IMR-90 (cell line): Measurements from ENCODE around the gene ANK3. TPM values are rescaled to one million over a fixed set of nuclear protein-coding genes. Genes with fewer than 3 reads are reported as not detected.

ENCODE experiments used
- ATAC-seq: fragments of 200-7000 bp; cut with Tn5 transposase; 2 replicates; pipeline ENCODE4 v1.9.1; 2020; ENCODE audit warnings: low read depth, mild to moderate bottlenecking, moderate library complexity
- BruUV-seq: library from RNA; stranded (reverse); fragments of 400-500 nt; replicated peaks from 2 replicates; lab custom pipeline; 2021; lab: Mats Ljungman, UMichigan
- CTCF ChIA-PET: fragments of 300-600 bp; formaldehyde crosslinking; extraction: SDS; loops from one replicate; lab custom pipeline; 2021; ENCODE audit warnings: antibody characterized with exemption; lab: Yijun Ruan, JAX
- POLR2A ChIA-PET: fragments of 300-600 bp; sonication (Branson Sonifier 250); formaldehyde crosslinking; loops from one replicate; lab custom pipeline; 2022; ENCODE audit warnings: antibody characterized with exemption; ENCODE audit not compliant: unreplicated experiment; lab: Charles Lee
- DNase-seq: peaks from one replicate; pipeline ENCODE4 v3.0.0; 2013
- H2AFZ ChIP-seq: replicated peaks from 2 replicates; pipeline ENCODE3; 2013; ENCODE audit warnings: low read length, mild to moderate bottlenecking; ENCODE audit not compliant: poor library complexity
- H2AK5ac ChIP-seq: 2 replicates; pipeline ENCODE4 v1.6.1; 2013; ENCODE audit warnings: low read depth, low read length, inconsistent platforms
- H2AK9ac ChIP-seq: replicated peaks from 2 replicates; pipeline ENCODE3; 2013; ENCODE audit warnings: mild to moderate bottlenecking, low read depth, low read length, moderate library complexity; ENCODE audit not compliant: poor library complexity
- H2BK120ac ChIP-seq: 2 replicates; pipeline ENCODE4 v1.6.1; 2013; ENCODE audit warnings: low read depth, low read length, inconsistent platforms
- H2BK15ac ChIP-seq: 3 replicates; pipeline ENCODE4 v1.6.1; 2013; ENCODE audit warnings: low read depth, low read length, inconsistent platforms
- H2BK20ac ChIP-seq: 2 replicates; pipeline ENCODE4 v1.6.1; 2013; ENCODE audit warnings: low read depth, mild to moderate bottlenecking, inconsistent platforms, low read length, moderate library complexity
- H2BK5ac ChIP-seq: 2 replicates; pipeline ENCODE4 v1.6.1; 2013; ENCODE audit warnings: mild to moderate bottlenecking, low read depth, low read length, inconsistent platforms; ENCODE audit not compliant: poor library complexity, severe bottlenecking
- H3K14ac ChIP-seq: replicated peaks from 2 replicates; pipeline ENCODE4 v1.6.1; 2013; ENCODE audit warnings: low read depth, low read length, inconsistent platforms
- H3K18ac ChIP-seq: 2 replicates; pipeline ENCODE4 v1.6.1; 2013; ENCODE audit warnings: low read depth, low read length, control low read depth
- H3K23ac ChIP-seq: 2 replicates; pipeline ENCODE4 v1.6.1; 2013; ENCODE audit warnings: low read depth, low read length, inconsistent platforms
- H3K27ac ChIP-seq: 2 replicates; pipeline ENCODE4 v1.5.1; 2013; ENCODE audit warnings: mild to moderate bottlenecking, control low read depth, low read length; ENCODE audit not compliant: insufficient read depth
- H3K27me3 ChIP-seq: 2 replicates; pipeline ENCODE4 v1.6.1; 2013; ENCODE audit warnings: low read length; ENCODE audit not compliant: control insufficient read depth, insufficient read depth
- H3K36me3 ChIP-seq: 2 replicates; pipeline ENCODE4 v1.6.1; 2013; ENCODE audit warnings: low read length, mixed read lengths; ENCODE audit not compliant: control insufficient read depth, insufficient read depth
- H3K4ac ChIP-seq: 2 replicates; pipeline ENCODE4 v1.6.1; 2013; ENCODE audit warnings: low read depth, low read length, inconsistent platforms
- H3K4me1 ChIP-seq: 2 replicates; pipeline ENCODE4 v1.6.1; 2013; ENCODE audit warnings: low read length, mixed read lengths; ENCODE audit not compliant: control insufficient read depth, insufficient read depth
- H3K4me2 ChIP-seq: 2 replicates; pipeline ENCODE4 v1.6.1; 2013; ENCODE audit warnings: low read depth, mild to moderate bottlenecking, control low read depth, low read length, moderate library complexity
- H3K4me3 ChIP-seq: 2 replicates; pipeline ENCODE4 v1.5.1; 2013; ENCODE audit warnings: low read depth, mild to moderate bottlenecking, control low read depth, low read length, moderate library complexity; ENCODE audit not compliant: insufficient read depth
- H3K56ac ChIP-seq: 2 replicates; pipeline ENCODE4 v1.6.1; 2013; ENCODE audit warnings: low read length, inconsistent platforms; ENCODE audit not compliant: insufficient read depth; ENCODE audit errors: extremely low read depth
- H3K79me1 ChIP-seq, 2 experiments: 2 replicates each; pipeline ENCODE4 v1.6.1; 2013; ENCODE audit warnings: low read length in 2 of 2, inconsistent platforms in 1 of 2, low read depth in 1 of 2
- H3K9ac ChIP-seq: 2 replicates; pipeline ENCODE4 v1.6.1; 2013; ENCODE audit warnings: low read depth, low read length, control low read depth
- H3K9me1 ChIP-seq: 2 replicates; pipeline ENCODE4 v1.6.1; 2013; ENCODE audit warnings: low read length, inconsistent platforms; ENCODE audit not compliant: insufficient read depth
- H3K9me3 ChIP-seq: 2 replicates; pipeline ENCODE4 v1.6.1; 2013; ENCODE audit warnings: low read length; ENCODE audit not compliant: control insufficient read depth, insufficient read depth
- H4K20me1 ChIP-seq: 2 replicates; pipeline ENCODE4 v1.6.1; 2013; ENCODE audit warnings: low read length, inconsistent platforms; ENCODE audit not compliant: insufficient read depth
- H4K5ac ChIP-seq: 2 replicates; pipeline ENCODE4 v1.6.1; 2013; ENCODE audit warnings: mild to moderate bottlenecking, low read depth, low read length, control low read depth
- H4K8ac ChIP-seq, 2 experiments: 2 replicates each; pipeline ENCODE4 v1.6.1; 2013; ENCODE audit warnings: low read depth in 2 of 2, low read length in 2 of 2, control low read depth in 1 of 2, inconsistent platforms in 1 of 2
- H4K91ac ChIP-seq: 2 replicates; pipeline ENCODE4 v1.6.1; 2013; ENCODE audit warnings: low read depth, low read length, inconsistent platforms; ENCODE audit not compliant: insufficient read depth
- BHLHE40 ChIP-seq: fragments of 150-350 bp; IDR thresholded peaks from 2 replicates; pipeline ENCODE4 v1.6.1; 2016; ENCODE audit warnings: mild to moderate bottlenecking, low read depth, low read length
- CEBPB ChIP-seq: IDR thresholded peaks from 2 replicates; pipeline ENCODE4 v1.6.1; 2012; ENCODE audit warnings: low read depth, low read length, improper control_type of control experiment
- CHD1 ChIP-seq: IDR thresholded peaks from 2 replicates; pipeline ENCODE4 v1.6.1; 2012; ENCODE audit warnings: low read depth, low read length, improper control_type of control experiment
- MAFK ChIP-seq: IDR thresholded peaks from 2 replicates; pipeline ENCODE4 v1.6.1; 2012; ENCODE audit warnings: low read depth, low read length, improper control_type of control experiment
- NFE2L2 ChIP-seq: fragments of 150-350 bp; IDR thresholded peaks from 2 replicates; pipeline ENCODE4 v1.6.1; 2016; ENCODE audit warnings: low read depth, mild to moderate bottlenecking, low read length
- POLR2A ChIP-seq: IDR thresholded peaks from 2 replicates; pipeline ENCODE4 v1.6.1; 2012; ENCODE audit warnings: mild to moderate bottlenecking, low read depth, low read length
- RAD21 ChIP-seq: IDR thresholded peaks from 2 replicates; pipeline ENCODE4 v1.6.1; 2012; ENCODE audit warnings: low read length, improper control_type of control experiment
- RCOR1 ChIP-seq: IDR thresholded peaks from 2 replicates; pipeline ENCODE4 v1.6.1; 2012; ENCODE audit warnings: mild to moderate bottlenecking, low read length, improper control_type of control experiment; ENCODE audit not compliant: insufficient replicate concordance
- RFX5 ChIP-seq: IDR thresholded peaks from 2 replicates; pipeline ENCODE4 v1.8.0; 2012; ENCODE audit warnings: low read depth, mild to moderate bottlenecking, low read length, moderate library complexity
- SMC3 ChIP-seq: fragments of 150-350 bp; IDR thresholded peaks from 2 replicates; pipeline ENCODE4 v1.6.1; 2016; ENCODE audit warnings: low read depth, mild to moderate bottlenecking, antibody characterized with exemption, low read length, moderate library complexity
- WGBS, 2 experiments: methylation state at CpG; one replicate each; pipeline versions ENCODE4 v1.1.5 to v1.1.7; 2013; ENCODE audit warnings: missing lambda C conversion rate in 2 of 2; ENCODE audit not compliant: insufficient read length in 1 of 2; ENCODE audit errors: extremely low coverage in 2 of 2; 5-methylcytosine and 5-hydroxymethylcytosine counted together
- dilution Hi-C: fragments of 300-500 bp; cut with HindIII; formaldehyde crosslinking; loops from one replicate; pipeline ENCODE4 v1.14.3; 2018; ENCODE audit warnings: low sequenced_read_pairs; ENCODE audit not compliant: unreplicated experiment
- in situ Hi-C: fragments of 300-500 bp; cut with MboI; formaldehyde crosslinking; loops from 3 replicates; pipeline ENCODE4 v1.14.3; 2019; ENCODE audit warnings: low sequenced_read_pairs, inconsistent platforms, mixed read lengths
- intact Hi-C: fragments of 100-400 bp; cut with micrococcal nuclease; formaldehyde crosslinking; loops from 2 replicates; pipeline ENCODE4 v1.10.0; 2022
- polyA plus RNA-seq, 3 experiments: library from polyadenylated mRNA; depleted of rRNA; stranded (reverse); fragments of >200 nt; gene quantifications; 2 replicates each; pipeline ENCODE4 v1.2.3, GENCODE V29; 2012; ENCODE audit warnings: low replicate concordance in 1 of 3
- total RNA-seq: library from RNA; depleted of rRNA; stranded (reverse); fragments of >200 nt; gene quantifications from 2 replicates; pipeline ENCODE4 v1.2.3, GENCODE V29; 2012
- TF ChIP-seq, protein P1 (sequence below): fragments of 150-350 bp; IDR thresholded peaks from 2 replicates; pipeline ENCODE4 v1.6.1; 2017; ENCODE audit warnings: mild to moderate bottlenecking, antibody characterized with exemption, low read length, low read depth
- TF ChIP-seq, protein P2 (sequence below): fragments of 150-350 bp; IDR thresholded peaks from 2 replicates; pipeline ENCODE4 v1.6.1; 2016; ENCODE audit warnings: low read depth, mild to moderate bottlenecking, low read length, moderate library complexity, borderline replicate concordance
- TF ChIP-seq, protein P3 (sequence below): conservative IDR thresholded peaks from 2 replicates; pipeline ENCODE4 v1.5.1; 2012; ENCODE audit warnings: mild to moderate bottlenecking, low read depth, low read length, improper control_type of control experiment

ANK3 gene
- total and polyA plus RNA-seq, 2 of the 4 experiments (the other 2 are of a cell fraction) = 0.63 to 1.8 TPM

DNA sequence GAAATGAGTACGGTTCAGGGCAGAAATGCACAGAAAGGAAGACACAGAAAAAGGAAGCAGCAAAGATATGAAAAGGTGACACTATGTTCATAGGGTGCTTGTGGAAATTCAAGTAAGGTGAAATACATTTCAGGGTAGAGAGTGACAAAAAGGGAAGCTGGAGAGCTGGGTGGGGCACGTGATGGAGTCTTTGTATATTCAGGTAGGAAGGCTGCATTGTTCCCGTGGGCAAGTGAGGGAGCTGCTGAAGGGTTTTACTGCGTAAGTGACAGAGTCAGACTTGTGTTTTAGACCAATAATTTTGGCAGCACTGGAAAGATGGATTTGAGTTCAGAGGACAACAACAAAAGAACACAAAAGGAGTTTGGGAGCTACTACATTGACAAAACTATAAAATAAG, 35.3 kb upstream of the ANK3 start:
- DNase-seq (no peak), ATAC-seq (no peak)
- ChIA-PET CTCF (interaction anchor here (0.6 to 2.3 kb wide), 2 partner anchors 216 to 716 kb away, joined by 4 to 7 read pairs; no protein-coding TSS in a partner anchor), POLR2A (no interaction called here)
- Histone ChIP-seq H3K4ac (peak overlapping the region; percentile 49; the same call in 1 of the 2 replicates), H3K27ac (no peak overlapping the region), H3K4me2 (no peak overlapping the region), H2AK9ac (no peak overlapping the region), H3K27me3 (no peaks in the 10 kb centered on the region), H2AFZ (no peak overlapping the region), H3K9me1 (peaks cover 10% of the 10 kb centered on the region), H2AK5ac (no peak overlapping the region), H4K91ac (no peak overlapping the region; the same call in 1 of the 2 replicates), H3K56ac (no peak overlapping the region), H2BK5ac (no peak overlapping the region), H3K18ac (peak overlapping the region; percentile 48; the same call in 1 of the 2 replicates), H3K79me1 (no peaks in the 10 kb centered on the region), H3K14ac (0 out of 2 replicates have a peak overlapping the region, but pooled peaks have one; percentile 4), H3K9ac (no peak overlapping the region), H3K4me3 (no peak overlapping the region), H4K5ac (peak overlapping the region; percentile 45; the same call in 1 of the 2 replicates), H4K8ac (peak overlapping the region in 1 of 2 experiments; percentile 51; a peak in 2 of 4 replicates), H2BK15ac (peak overlapping the region; percentile 31; the same call in 2 of the 3 replicates), H3K4me1 (peaks cover 12% of the 10 kb centered on the region), H3K23ac (no peak overlapping the region), H3K9me3 (no peaks in the 10 kb centered on the region), H2BK120ac (peak overlapping the region; percentile 62), H3K36me3 (no peaks in the 10 kb centered on the region), H4K20me1 (no peaks in the 10 kb centered on the region), H2BK20ac (peak overlapping the region; percentile 57)
- 17% methylated on average over 1 of the region's 4 CpGs; no CpG with 5 or more reads in 1 of the 2 experiments for WGBS, 2 experiments
- no TSS peak for BruUV-seq
- intact Hi-C loops = loop anchor here (5.0 kb wide), 2 partner anchors 43 to 143 kb away; no protein-coding TSS in a partner anchor
- in situ Hi-C loops = loop anchor here (25.0 kb wide), 2 partner anchors 538 to 788 kb away; no protein-coding TSS in a partner anchor
- dilution Hi-C loops = no loop called here
- TF ChIP-seq BHLHE40 (no peak), CHD1 (no peak), NFE2L2 (no peak), POLR2A (no peak), RFX5 (no peak), RAD21 (no peak), MAFK (no peak), RCOR1 (no peak), SMC3 (no peak), CEBPB (no peak)
- TF ChIP-seq, protein P1, sequence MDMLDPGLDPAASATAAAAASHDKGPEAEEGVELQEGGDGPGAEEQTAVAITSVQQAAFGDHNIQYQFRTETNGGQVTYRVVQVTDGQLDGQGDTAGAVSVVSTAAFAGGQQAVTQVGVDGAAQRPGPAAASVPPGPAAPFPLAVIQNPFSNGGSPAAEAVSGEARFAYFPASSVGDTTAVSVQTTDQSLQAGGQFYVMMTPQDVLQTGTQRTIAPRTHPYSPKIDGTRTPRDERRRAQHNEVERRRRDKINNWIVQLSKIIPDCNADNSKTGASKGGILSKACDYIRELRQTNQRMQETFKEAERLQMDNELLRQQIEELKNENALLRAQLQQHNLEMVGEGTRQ = no peak
- TF ChIP-seq, protein P2, sequence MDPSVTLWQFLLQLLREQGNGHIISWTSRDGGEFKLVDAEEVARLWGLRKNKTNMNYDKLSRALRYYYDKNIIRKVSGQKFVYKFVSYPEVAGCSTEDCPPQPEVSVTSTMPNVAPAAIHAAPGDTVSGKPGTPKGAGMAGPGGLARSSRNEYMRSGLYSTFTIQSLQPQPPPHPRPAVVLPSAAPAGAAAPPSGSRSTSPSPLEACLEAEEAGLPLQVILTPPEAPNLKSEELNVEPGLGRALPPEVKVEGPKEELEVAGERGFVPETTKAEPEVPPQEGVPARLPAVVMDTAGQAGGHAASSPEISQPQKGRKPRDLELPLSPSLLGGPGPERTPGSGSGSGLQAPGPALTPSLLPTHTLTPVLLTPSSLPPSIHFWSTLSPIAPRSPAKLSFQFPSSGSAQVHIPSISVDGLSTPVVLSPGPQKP = no peak
- TF ChIP-seq, protein P3, sequence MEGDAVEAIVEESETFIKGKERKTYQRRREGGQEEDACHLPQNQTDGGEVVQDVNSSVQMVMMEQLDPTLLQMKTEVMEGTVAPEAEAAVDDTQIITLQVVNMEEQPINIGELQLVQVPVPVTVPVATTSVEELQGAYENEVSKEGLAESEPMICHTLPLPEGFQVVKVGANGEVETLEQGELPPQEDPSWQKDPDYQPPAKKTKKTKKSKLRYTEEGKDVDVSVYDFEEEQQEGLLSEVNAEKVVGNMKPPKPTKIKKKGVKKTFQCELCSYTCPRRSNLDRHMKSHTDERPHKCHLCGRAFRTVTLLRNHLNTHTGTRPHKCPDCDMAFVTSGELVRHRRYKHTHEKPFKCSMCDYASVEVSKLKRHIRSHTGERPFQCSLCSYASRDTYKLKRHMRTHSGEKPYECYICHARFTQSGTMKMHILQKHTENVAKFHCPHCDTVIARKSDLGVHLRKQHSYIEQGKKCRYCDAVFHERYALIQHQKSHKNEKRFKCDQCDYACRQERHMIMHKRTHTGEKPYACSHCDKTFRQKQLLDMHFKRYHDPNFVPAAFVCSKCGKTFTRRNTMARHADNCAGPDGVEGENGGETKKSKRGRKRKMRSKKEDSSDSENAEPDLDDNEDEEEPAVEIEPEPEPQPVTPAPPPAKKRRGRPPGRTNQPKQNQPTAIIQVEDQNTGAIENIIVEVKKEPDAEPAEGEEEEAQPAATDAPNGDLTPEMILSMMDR = no peak
